ENCODE data around the gene SLC30A4.

DNA sequence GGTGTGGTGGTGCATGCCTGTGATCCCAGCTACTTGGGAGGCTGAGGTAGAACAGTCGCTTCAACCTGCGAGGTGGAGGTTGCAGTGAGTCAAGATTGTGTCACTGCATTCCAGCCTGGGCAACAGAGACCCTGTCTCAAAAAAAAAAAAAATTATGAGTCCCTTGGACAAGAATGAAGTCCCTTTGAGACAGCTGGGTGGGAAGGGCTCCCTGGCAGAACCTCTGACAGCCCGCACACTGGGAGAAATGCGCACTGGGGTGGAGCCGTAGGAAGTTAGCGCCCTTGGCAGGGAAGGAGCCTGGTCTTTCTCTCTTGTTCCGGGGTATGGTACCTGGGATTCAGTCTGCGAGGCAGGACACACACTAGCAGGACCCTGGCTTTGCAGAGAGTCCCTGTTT lies 51.4 kb downstream of the SLC30A4 start:
- TF ChIP-seq EZH2 (IDR thresholded peaks at IDR 0.05; ENCODE audit: low read length) = no peak
- TF ChIP-seq, protein P1, sequence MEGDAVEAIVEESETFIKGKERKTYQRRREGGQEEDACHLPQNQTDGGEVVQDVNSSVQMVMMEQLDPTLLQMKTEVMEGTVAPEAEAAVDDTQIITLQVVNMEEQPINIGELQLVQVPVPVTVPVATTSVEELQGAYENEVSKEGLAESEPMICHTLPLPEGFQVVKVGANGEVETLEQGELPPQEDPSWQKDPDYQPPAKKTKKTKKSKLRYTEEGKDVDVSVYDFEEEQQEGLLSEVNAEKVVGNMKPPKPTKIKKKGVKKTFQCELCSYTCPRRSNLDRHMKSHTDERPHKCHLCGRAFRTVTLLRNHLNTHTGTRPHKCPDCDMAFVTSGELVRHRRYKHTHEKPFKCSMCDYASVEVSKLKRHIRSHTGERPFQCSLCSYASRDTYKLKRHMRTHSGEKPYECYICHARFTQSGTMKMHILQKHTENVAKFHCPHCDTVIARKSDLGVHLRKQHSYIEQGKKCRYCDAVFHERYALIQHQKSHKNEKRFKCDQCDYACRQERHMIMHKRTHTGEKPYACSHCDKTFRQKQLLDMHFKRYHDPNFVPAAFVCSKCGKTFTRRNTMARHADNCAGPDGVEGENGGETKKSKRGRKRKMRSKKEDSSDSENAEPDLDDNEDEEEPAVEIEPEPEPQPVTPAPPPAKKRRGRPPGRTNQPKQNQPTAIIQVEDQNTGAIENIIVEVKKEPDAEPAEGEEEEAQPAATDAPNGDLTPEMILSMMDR (optimal IDR thresholded peaks at IDR 0.05 in 1 of 3, IDR thresholded peaks at IDR 0.05 in 1 of 3, conservative IDR thresholded peaks at IDR 0.05 in 1 of 3; ENCODE audit: extremely low read depth in 1 of 3, insufficient read depth in 2 of 3, low read length in 3 of 3) = no peak
